K562 (cell line): ENCODE results near the gene PDCD11.

Source experiments
- BRCA1 ChIP-seq, 2 experiments: fragments of 450-650 bp in 1 of 2; sonication (generic) in 1 of 2; formaldehyde crosslinking in 1 of 2; IDR thresholded peaks; 2 replicates each; pipeline versions ENCODE4 v1.5.0 to v1.6.1; 2017 to 2020; ENCODE audit warnings: mild to moderate bottlenecking in 1 of 2, missing genetic modification reagents in 1 of 2
- CBX8 ChIP-seq: fragments of 200-600 bp; sonication (generic); IDR thresholded peaks from 2 replicates; pipeline ENCODE4 v1.6.1; 2012; ENCODE audit warnings: borderline replicate concordance, mixed run types, low read depth, mild to moderate bottlenecking, moderate library complexity, mixed read lengths, low read length, control low read depth, inconsistent platforms; ENCODE audit not compliant: poor library complexity, severe bottlenecking; ENCODE audit errors: extremely low read depth
- CHD2 ChIP-seq: IDR thresholded peaks from 2 replicates; pipeline ENCODE4 v1.6.1; 2011; ENCODE audit warnings: low read depth, low read length
- CREB1 ChIP-seq, 2 experiments: sonication (generic) in 1 of 2; formaldehyde crosslinking in 1 of 2; IDR thresholded peaks; 2 replicates each; pipeline versions ENCODE4 v1.6.1 to v1.8.0; 2012 to 2022; ENCODE audit warnings: inconsistent platforms in 1 of 2, mild to moderate bottlenecking in 1 of 2, missing genetic modification reagents in 1 of 2, moderate library complexity in 1 of 2
- CTCF ChIP-seq, 3 experiments: IDR thresholded peaks in 2 of 3; conservative IDR thresholded peaks in 1 of 3; 2 replicates each; pipeline ENCODE4 v1.5.1; 2011 to 2012; ENCODE audit warnings: low read length in 3 of 3, mild to moderate bottlenecking in 3 of 3, control low read depth in 2 of 3, improper control_type of control experiment in 1 of 3, inconsistent platforms in 1 of 3, low read depth in 1 of 3, mixed read lengths in 1 of 3, moderate library complexity in 1 of 3; ENCODE audit not compliant: insufficient read depth in 2 of 3
- E2F1 ChIP-seq: sonication (generic); formaldehyde crosslinking; IDR thresholded peaks from 2 replicates; pipeline ENCODE4 v1.8.1; 2023; ENCODE audit warnings: mild to moderate bottlenecking, missing genetic modification reagents, moderate library complexity
- EZH2 ChIP-seq: IDR thresholded peaks from 2 replicates; pipeline ENCODE4 v1.6.1; 2012; ENCODE audit warnings: low read depth, mild to moderate bottlenecking, inconsistent platforms, low read length, borderline replicate concordance
- PREB ChIP-seq: sonication (generic); formaldehyde crosslinking; IDR thresholded peaks from 2 replicates; pipeline ENCODE4 v1.8.1; 2023; ENCODE audit warnings: mild to moderate bottlenecking, missing genetic modification reagents
- RUNX1 ChIP-seq: sonication (generic); IDR thresholded peaks from 2 replicates; pipeline ENCODE4 v1.6.1; 2016; ENCODE audit warnings: antibody characterized with exemption, low read depth
- YY1 ChIP-seq, 3 experiments: IDR thresholded peaks; 2 replicates each; pipeline ENCODE4 v1.6.1; 2011; ENCODE audit warnings: low read length in 2 of 3, mild to moderate bottlenecking in 2 of 3, moderate library complexity in 2 of 3, borderline replicate concordance in 1 of 3, control low read depth in 1 of 3, low read depth in 1 of 3; ENCODE audit not compliant: insufficient read depth in 3 of 3, insufficient replicate concordance in 2 of 3, control insufficient read depth in 1 of 3, insufficient read length in 1 of 3; ENCODE audit errors: extremely low read depth in 1 of 3
- ZBTB1 ChIP-seq: sonication (generic); formaldehyde crosslinking; IDR thresholded peaks from 2 replicates; pipeline ENCODE4 v1.8.1; 2023; ENCODE audit warnings: missing genetic modification reagents, low read depth, mild to moderate bottlenecking, borderline replicate concordance
- ZFPM2 ChIP-seq: fragments of 250-450 bp; sonication (Bioruptor Pico); IDR thresholded peaks from 2 replicates; pipeline ENCODE4 v1.5.1; 2022; ENCODE audit warnings: mild to moderate bottlenecking
- ZNF316 ChIP-seq: fragments of 450-650 bp; IDR thresholded peaks from 2 replicates; pipeline ENCODE4 v1.6.1; 2016

GRCh38 chr10:103444478-103444877, 48.1 kb downstream of the PDCD11 start:
- no peak for TF ChIP-seq ZNF316
- no peak for TF ChIP-seq BRCA1 (IDR thresholded peaks at IDR 0.05)
- no peak for TF ChIP-seq BRCA1 (CRISPR knock-in tag; IDR thresholded peaks at IDR 0.05)
- no peak for TF ChIP-seq CBX8
- TF ChIP-seq CTCF (IDR thresholded peaks at IDR 0.05 in 2 of 3, conservative IDR thresholded peaks at IDR 0.05 in 1 of 3; ENCODE audit: insufficient read depth in 2 of 3, low read depth in 1 of 3, low read length in 3 of 3): no peak
- no peak for TF ChIP-seq CREB1 (IDR thresholded peaks at IDR 0.05)
- no peak for TF ChIP-seq CREB1 (CRISPR knock-in tag; IDR thresholded peaks at IDR 0.05)
- no peak for TF ChIP-seq RUNX1
- no peak for TF ChIP-seq CHD2
- TF ChIP-seq ZBTB1 (CRISPR knock-in tag): no peak
- no peak for TF ChIP-seq PREB (CRISPR knock-in tag)
- TF ChIP-seq YY1 (IDR thresholded peaks at IDR 0.05; ENCODE audit: borderline replicate concordance in 1 of 3, control insufficient read depth in 1 of 3, extremely low read depth in 1 of 3, insufficient read depth in 3 of 3, insufficient read length in 1 of 3, insufficient replicate concordance in 2 of 3, low read depth in 1 of 3, low read length in 2 of 3): no peak
- no peak for TF ChIP-seq EZH2
- TF ChIP-seq E2F1 (CRISPR knock-in tag): no peak
- TF ChIP-seq ZFPM2 (CRISPR knock-in tag): no peak
